Effector memory CD8-positive, alpha-beta T cell (primary cell): ENCODE measurements around the gene SP4.

Experiments
- ATAC-seq: fragments of 150-1000 bp; cut with Tn5 transposase; replicated peaks from 2 replicates; pipeline ENCODE4 v1.10.0; 2021; ENCODE audit warnings: mild to moderate bottlenecking, moderate library complexity
- DNase-seq, 3 experiments: peaks; one replicate each; pipeline ENCODE4 v3.0.0; 2021
- H3K27ac Mint-ChIP-seq, 2 donors: one replicate each; pipeline ENCODE4 v1.8.0; 2022; ENCODE audit warnings: mild to moderate bottlenecking in 2 of 2, mixed read lengths in 2 of 2, moderate library complexity in 2 of 2
- H3K27me3 Mint-ChIP-seq, 2 donors: one replicate each; pipeline ENCODE4 v1.8.0; 2022; ENCODE audit warnings: mixed read lengths in 2 of 2
- H3K36me3 Mint-ChIP-seq: one replicate; pipeline ENCODE4 v1.8.0; 2022; ENCODE audit warnings: mild to moderate bottlenecking, moderate library complexity, mixed read lengths; ENCODE audit not compliant: insufficient read depth
- H3K4me1 Mint-ChIP-seq, 2 donors: one replicate each; pipeline ENCODE4 v1.8.0; 2022; ENCODE audit warnings: low read depth in 2 of 2, mixed read lengths in 2 of 2
- H3K4me3 Mint-ChIP-seq, 2 donors: one replicate each; pipeline ENCODE4 v1.8.0; 2022; ENCODE audit warnings: mild to moderate bottlenecking in 2 of 2, mixed read lengths in 2 of 2, moderate library complexity in 2 of 2
- H3K9me3 Mint-ChIP-seq, 2 donors: one replicate each; pipeline ENCODE4 v1.8.0; 2022; ENCODE audit warnings: mixed read lengths in 2 of 2

SP4 gene

DNA sequence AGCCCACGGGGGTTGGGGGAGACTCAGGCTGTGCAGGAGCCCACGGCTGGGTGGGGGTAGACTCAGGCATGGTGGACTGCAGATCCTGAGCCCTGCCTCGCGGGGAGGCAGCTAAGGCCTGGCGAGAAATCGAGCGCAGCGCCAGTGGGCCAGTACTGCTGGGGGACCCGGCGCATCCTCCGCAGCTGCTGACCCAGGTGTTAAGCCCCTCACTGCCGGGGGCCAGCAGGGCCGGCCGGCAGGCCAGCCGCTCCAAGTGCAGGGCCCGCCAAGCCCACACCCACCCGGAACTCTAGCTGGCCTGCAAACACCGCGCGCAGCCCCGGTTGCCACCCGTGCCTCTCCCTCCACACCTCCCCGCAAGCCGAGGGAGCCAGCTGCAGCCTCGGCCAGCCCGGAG, 33.4 kb downstream of the SP4 start:
- no peak overlapping the region for H3K4me3 Mint-ChIP-seq
- peak overlapping the region in 1 of 2 donors; percentile 57 for H3K27ac Mint-ChIP-seq
- ATAC-seq = no peak
- no peaks in the 10 kb centered on the region for H3K9me3 Mint-ChIP-seq
- no peak for DNase-seq
- peaks cover 6% of the 10 kb centered on the region for H3K36me3 Mint-ChIP-seq
- H3K4me1 Mint-ChIP-seq = peaks cover 20 to 39% of the 10 kb centered on the region in 2 donors
- no peaks in the 10 kb centered on the region for H3K27me3 Mint-ChIP-seq

- peaks cover 6% of the 10 kb centered on the region for H3K36me3 Mint-ChIP-seq
- peaks cover 18 to 38% of the 10 kb centered on the region in 2 donors for H3K4me1 Mint-ChIP-seq
- H3K9me3 Mint-ChIP-seq = no peaks in the 10 kb centered on the region
- peak overlapping the region in 1 of 2 donors; percentile 24 for H3K4me3 Mint-ChIP-seq
- H3K27ac Mint-ChIP-seq = peak overlapping the region in 1 of 2 donors; percentile 57
- no peaks in the 10 kb centered on the region for H3K27me3 Mint-ChIP-seq
- DNase-seq (no peak), ATAC-seq (no peak)
Observed at GRCh38 chr7:21462081-21462480, 34.2 kb downstream of the SP4 start.

DNA sequence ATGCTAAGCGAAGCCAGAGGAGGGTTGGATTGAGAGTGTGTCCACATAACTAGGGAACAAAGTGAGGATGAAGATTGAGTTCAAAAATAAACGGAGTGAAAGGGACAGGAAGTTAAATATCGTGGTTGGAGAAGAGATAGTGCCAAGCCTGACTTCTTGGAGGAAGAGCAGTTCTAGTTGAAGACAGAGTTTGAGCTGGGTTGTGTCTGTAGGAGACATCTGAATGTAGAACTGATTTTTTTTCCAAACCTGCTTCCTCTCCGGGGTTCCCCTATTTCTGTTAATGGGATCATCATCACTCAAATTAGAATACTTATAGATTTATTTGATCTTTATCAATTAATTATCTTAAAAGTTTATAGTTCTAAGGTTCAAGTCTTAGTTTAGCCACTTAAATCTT, 35.6 kb downstream of the SP4 start:
- peaks cover 6% of the 10 kb centered on the region for H3K36me3 Mint-ChIP-seq
- DNase-seq (no peak), ATAC-seq (no peak)
- peaks cover 21 to 50% of the 10 kb centered on the region in 2 donors for H3K4me1 Mint-ChIP-seq
- H3K9me3 Mint-ChIP-seq = no peaks in the 10 kb centered on the region
- H3K27me3 Mint-ChIP-seq = no peaks in the 10 kb centered on the region
- no peak overlapping the region for H3K4me3 Mint-ChIP-seq
- peak overlapping the region; percentile 6 to 57 for H3K27ac Mint-ChIP-seq

DNA sequence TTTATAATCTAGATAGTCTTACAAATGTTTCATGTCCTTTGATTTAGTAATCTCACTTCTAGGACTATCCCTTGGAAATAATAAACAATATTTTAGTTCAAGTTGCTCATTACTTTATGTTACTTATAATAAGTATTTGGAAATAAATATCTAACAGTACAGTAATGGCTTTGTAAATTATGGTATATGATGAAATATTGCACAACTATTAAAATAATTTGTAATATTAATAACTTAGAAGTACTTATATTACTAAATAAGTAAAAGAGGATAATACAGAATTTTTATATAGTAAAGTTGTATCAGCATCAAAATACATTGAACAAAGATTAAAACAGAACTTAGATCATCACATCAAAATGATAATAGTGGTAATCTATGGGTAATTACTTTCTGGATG, 41.1 kb downstream of the SP4 start:
- Mint-ChIP-seq H3K4me3 (no peak overlapping the region), H3K27ac (no peak overlapping the region), H3K4me1 (peaks cover 32 to 62% of the 10 kb centered on the region in 2 donors), H3K27me3 (no peaks in the 10 kb centered on the region), H3K9me3 (no peaks in the 10 kb centered on the region), H3K36me3 (peaks cover 2% of the 10 kb centered on the region)
- no peak for DNase-seq
- no peak for ATAC-seq

GRCh38 chr7:21469894-21470293, 42.0 kb downstream of the SP4 start:
- H3K4me1 Mint-ChIP-seq = peaks cover 32 to 61% of the 10 kb centered on the region in 2 donors
- ATAC-seq (no peak), DNase-seq (no peak)
- no peaks in the 10 kb centered on the region for H3K9me3 Mint-ChIP-seq
- peaks cover 2% of the 10 kb centered on the region for H3K36me3 Mint-ChIP-seq
- H3K27me3 Mint-ChIP-seq = no peaks in the 10 kb centered on the region
- H3K4me3 Mint-ChIP-seq = no peak overlapping the region
- peak overlapping the region in 1 of 2 donors; percentile 47 for H3K27ac Mint-ChIP-seq

- peak overlapping the region in 1 of 2 donors; percentile 1 for H3K4me3 Mint-ChIP-seq
- DNase-seq (no peak), ATAC-seq (no peak)
- peaks cover 27 to 42% of the 10 kb centered on the region in 2 donors for H3K4me1 Mint-ChIP-seq
- H3K9me3 Mint-ChIP-seq = no peaks in the 10 kb centered on the region
- H3K27me3 Mint-ChIP-seq = no peaks in the 10 kb centered on the region
- peak overlapping the region; percentile 8 to 47 for H3K27ac Mint-ChIP-seq
- H3K36me3 Mint-ChIP-seq = peaks cover 3% of the 10 kb centered on the region
Observed at GRCh38 chr7:21472029-21472428, 44.1 kb downstream of the SP4 start.

GRCh38 chr7:21476429-21476828, 48.5 kb downstream of the SP4 start:
- Mint-ChIP-seq H3K9me3 (no peaks in the 10 kb centered on the region), H3K36me3 (peaks cover 27% of the 10 kb centered on the region), H3K4me1 (peaks cover 32 to 44% of the 10 kb centered on the region in 2 donors)

GRCh38 chr7:21480693-21481403, 53.0 kb downstream of the SP4 start:
- DNase-seq = no peak
- Mint-ChIP-seq H3K9me3 (no peaks in the 10 kb centered on the region), H3K4me1 (peaks cover 26 to 48% of the 10 kb centered on the region in 2 donors), H3K27ac (peak overlapping the region; percentile 35 to 71), H3K4me3 (peak overlapping the region in 1 of 2 donors; percentile 29), H3K36me3 (peaks cover 45% of the 10 kb centered on the region), H3K27me3 (no peaks in the 10 kb centered on the region)
- no peak for ATAC-seq

More at GRCh38 chr7:21476429-21476828, 48.5 kb downstream of the SP4 start:
- ATAC-seq (no peak), DNase-seq (no peak)
- H3K4me3 Mint-ChIP-seq = no peak overlapping the region
- no peak overlapping the region for H3K27ac Mint-ChIP-seq
- no peaks in the 10 kb centered on the region for H3K27me3 Mint-ChIP-seq

DNA sequence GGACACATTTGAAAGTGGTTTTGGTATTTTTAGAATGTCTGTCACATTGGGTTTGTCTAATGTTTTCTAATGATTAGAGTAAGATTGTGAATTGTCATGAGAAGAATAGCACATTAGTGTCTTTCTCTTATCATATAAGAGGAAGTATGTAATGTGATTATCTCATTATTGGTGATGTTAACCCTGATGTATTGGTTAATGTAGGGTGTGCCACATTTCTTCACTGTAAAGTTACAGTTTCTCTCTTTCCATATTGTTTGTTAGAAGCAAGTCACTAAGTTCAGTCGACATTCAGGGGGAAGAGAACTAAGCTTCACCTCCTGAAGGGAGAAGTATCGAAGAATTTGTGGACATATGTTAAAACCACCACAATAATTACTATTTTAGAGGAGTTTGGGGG, 58.6 kb downstream of the SP4 start:
- H3K27ac Mint-ChIP-seq = peak overlapping the region in 1 of 2 donors; percentile 86
- peaks cover 51% of the 10 kb centered on the region for H3K36me3 Mint-ChIP-seq
- peaks cover 20 to 47% of the 10 kb centered on the region in 2 donors for H3K4me1 Mint-ChIP-seq

GRCh38 chr7:21495731-21496130, 67.8 kb downstream of the SP4 start:
- ATAC-seq (no peak), DNase-seq (no peak)
- Mint-ChIP-seq H3K4me1 (peaks cover 4 to 12% of the 10 kb centered on the region in 2 donors), H3K27ac (no peak overlapping the region), H3K36me3 (peaks cover 7% of the 10 kb centered on the region), H3K4me3 (no peak overlapping the region), H3K9me3 (peaks cover 0 to 6% of the 10 kb centered on the region in 2 donors), H3K27me3 (no peaks in the 10 kb centered on the region)

More for the DNA sequence above, 58.6 kb downstream of the SP4 start:
- Mint-ChIP-seq H3K4me3 (no peak overlapping the region), H3K9me3 (peaks cover 0 to 5% of the 10 kb centered on the region in 2 donors), H3K27me3 (no peaks in the 10 kb centered on the region)
- DNase-seq (no peak), ATAC-seq (no peak)

- Mint-ChIP-seq H3K9me3 (no peaks in the 10 kb centered on the region), H3K27ac (peak overlapping the region in 1 of 2 donors; percentile 68), H3K4me1 (peaks cover 2 to 12% of the 10 kb centered on the region in 2 donors), H3K27me3 (no peaks in the 10 kb centered on the region), H3K36me3 (no peaks in the 10 kb centered on the region), H3K4me3 (no peak overlapping the region)
- no peak for ATAC-seq
- DNase-seq = no peak
Observed at GRCh38 chr7:21497072-21497471, 69.2 kb downstream of the SP4 start.

DNA sequence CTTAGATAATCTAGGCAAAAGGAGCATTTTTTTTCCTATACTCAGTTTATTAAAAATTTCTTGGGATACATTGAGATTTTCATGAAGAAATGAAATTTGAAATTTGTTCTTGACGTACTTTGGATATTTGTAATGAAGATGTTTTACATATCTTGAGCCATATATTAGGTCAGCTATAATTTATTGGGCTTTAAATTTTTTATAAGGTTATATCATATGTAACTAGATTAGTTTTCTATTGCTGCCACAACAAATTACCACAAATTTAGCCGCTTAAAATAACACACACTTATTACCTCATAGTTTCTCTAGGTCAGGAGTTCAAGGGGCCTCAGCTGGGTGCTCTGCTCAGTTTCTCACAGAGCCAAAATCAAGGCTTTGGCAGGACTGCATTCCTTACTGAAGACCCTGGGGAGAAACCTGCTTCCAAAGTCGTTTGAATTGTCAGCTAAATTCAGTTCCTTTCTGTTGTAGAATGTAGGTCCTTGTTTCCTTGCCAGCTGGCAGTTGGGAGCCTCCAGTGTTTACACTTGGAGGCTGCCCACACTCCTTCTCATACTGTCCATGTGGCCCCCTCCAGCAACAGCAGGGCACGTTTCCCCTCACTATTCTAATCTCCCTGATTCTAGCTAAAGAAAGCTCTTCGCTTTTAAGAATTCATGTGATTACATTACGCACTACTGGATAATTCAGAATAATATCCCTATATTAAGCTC, 72.4 kb downstream of the SP4 start:
- ATAC-seq (no peak), DNase-seq (no peak)
- Mint-ChIP-seq H3K4me1 (peaks cover 2 to 20% of the 10 kb centered on the region in 2 donors), H3K27ac (no peak overlapping the region), H3K36me3 (no peaks in the 10 kb centered on the region), H3K27me3 (no peaks in the 10 kb centered on the region), H3K9me3 (no peaks in the 10 kb centered on the region), H3K4me3 (no peak overlapping the region)

DNA sequence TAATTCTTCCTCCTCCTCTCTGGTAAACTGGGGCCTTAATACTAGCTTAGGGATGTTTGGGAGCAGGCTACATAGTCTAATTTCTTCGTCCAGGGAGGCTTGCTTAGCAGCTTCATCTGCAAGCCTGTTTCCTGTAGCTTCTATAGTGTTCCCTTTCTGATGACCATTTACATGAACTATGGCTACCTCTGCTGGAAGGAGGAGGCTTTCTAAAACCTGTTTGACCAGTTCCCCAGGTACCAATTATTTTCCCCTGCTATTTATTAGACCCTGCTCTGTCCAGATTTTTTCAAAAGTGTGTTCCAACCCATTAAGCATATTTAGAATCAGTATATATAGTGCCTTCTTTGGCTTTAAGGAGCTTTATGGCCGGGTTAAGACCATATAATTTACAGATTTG, 76.1 kb downstream of the SP4 start:
- H3K27ac Mint-ChIP-seq = peak overlapping the region in 1 of 2 donors; percentile 68
- H3K36me3 Mint-ChIP-seq = peaks cover 2% of the 10 kb centered on the region

More for the DNA sequence above, 76.1 kb downstream of the SP4 start:
- no peak for ATAC-seq
- DNase-seq = no peak
- Mint-ChIP-seq H3K27me3 (no peaks in the 10 kb centered on the region), H3K4me1 (peaks cover 9 to 31% of the 10 kb centered on the region in 2 donors), H3K9me3 (peaks cover 6 to 12% of the 10 kb centered on the region in 2 donors), H3K4me3 (no peak overlapping the region)
